B cell (primary cell): Measurements from ENCODE around the gene BSG. TPM values are rescaled to one million over a fixed set of nuclear protein-coding genes. Genes with fewer than 3 reads are reported as not detected.

Source experiments
- ATAC-seq: fragments of 200-7000 bp; cut with Tn5 transposase; one replicate; pipeline ENCODE4 v1.10.0; 2021; ENCODE audit warnings: low read depth, mild to moderate bottlenecking, moderate number of reproducible peaks, moderate library complexity
- CTCF ChIA-PET: fragments of 350-600 bp; sonication (Branson Sonifier 250); formaldehyde crosslinking; loops from one replicate; lab custom pipeline; 2021; ENCODE audit warnings: antibody characterized with exemption, inconsistent platforms; lab: Charles Lee
- POLR2A ChIA-PET: fragments of 350-600 bp; sonication (Branson Sonifier 250); formaldehyde crosslinking; loops from one replicate; lab custom pipeline; 2021; ENCODE audit warnings: antibody characterized with exemption; lab: Charles Lee
- DNase-seq: peaks from one replicate; pipeline ENCODE4 v3.0.0; 2013
- H2AFZ ChIP-seq: 2 replicates; pipeline ENCODE4 v1.6.1; 2012; ENCODE audit warnings: mild to moderate bottlenecking, low read depth, low read length; ENCODE audit not compliant: insufficient read depth, poor library complexity, severe bottlenecking
- H3K27ac ChIP-seq, 2 donors: 1 replicate in 1 of 2; 2 replicates in 1 of 2; pipeline ENCODE4 v1.5.1; 2012 to 2013; ENCODE audit warnings: low read length in 2 of 2, mild to moderate bottlenecking in 2 of 2, moderate library complexity in 1 of 2
- H3K27me3 ChIP-seq, 4 experiments: fragments of 200-600 bp in 1 of 4; sonication (generic) in 1 of 4; replicated peaks in 1 of 4; 1 replicate in 2 of 4; 2 replicates in 2 of 4; pipeline versions ENCODE4 v1.6.1 to v1.7.0; 2013 to 2016; ENCODE audit warnings: low read length in 3 of 4, mild to moderate bottlenecking in 2 of 4, mixed read lengths in 1 of 4, moderate library complexity in 1 of 4; ENCODE audit not compliant: insufficient read depth in 4 of 4, control insufficient read depth in 3 of 4; ENCODE audit errors: control extremely low read depth in 1 of 4
- H3K36me3 ChIP-seq, 2 experiments: replicated peaks in 1 of 2; 1 replicate in 1 of 2; 2 replicates in 1 of 2; pipeline versions ENCODE4 v1.6.1 to v1.7.1; 2013; ENCODE audit warnings: low read length in 1 of 2; ENCODE audit not compliant: insufficient read depth in 2 of 2, control insufficient read depth in 1 of 2; ENCODE audit errors: control extremely low read depth in 1 of 2, extremely low read depth in 1 of 2
- H3K4me1 ChIP-seq, 2 donors: fragments of 200-600 bp in 1 of 2; sonication (generic) in 1 of 2; 1 replicate in 1 of 2; 2 replicates in 1 of 2; pipeline versions ENCODE4 v1.5.1 to v1.6.1; 2013 to 2017; ENCODE audit warnings: low read length in 2 of 2; ENCODE audit not compliant: control insufficient read depth in 2 of 2, insufficient read depth in 2 of 2
- H3K4me2 ChIP-seq: replicated peaks from 2 replicates; pipeline ENCODE3; 2012; ENCODE audit warnings: mild to moderate bottlenecking, low read depth, low read length; ENCODE audit not compliant: poor library complexity, severe bottlenecking
- H3K4me3 ChIP-seq, 5 experiments: fragments of 200-600 bp in 1 of 5; sonication (generic) in 1 of 5; 1 replicate in 3 of 5; 2 replicates in 2 of 5; pipeline versions ENCODE4 v1.5.1 to v1.7.0; 2011 to 2016; ENCODE audit warnings: low read length in 4 of 5, mild to moderate bottlenecking in 4 of 5, low read depth in 2 of 5, control low read depth in 1 of 5, moderate library complexity in 1 of 5; ENCODE audit not compliant: insufficient read depth in 1 of 5; ENCODE audit errors: control extremely low read depth in 1 of 5, extremely low read depth in 1 of 5
- H3K79me2 ChIP-seq: fragments of 200-600 bp; sonication (generic); one replicate; pipeline ENCODE4 v1.6.0; 2016; ENCODE audit warnings: low read length; ENCODE audit not compliant: control insufficient read depth, insufficient read depth
- H3K9ac ChIP-seq: fragments of 200-600 bp; sonication (generic); 2 replicates; pipeline ENCODE4 v1.6.1; 2017; ENCODE audit warnings: mild to moderate bottlenecking, low read length, moderate library complexity
- H3K9me3 ChIP-seq, 3 donors: one replicate each; pipeline versions ENCODE4 v1.6.1 to v1.7.1; 2013; ENCODE audit warnings: low read length in 2 of 3; ENCODE audit not compliant: control insufficient read depth in 2 of 3, insufficient read depth in 1 of 3; ENCODE audit errors: control extremely low read depth in 1 of 3
- H4K20me1 ChIP-seq: 2 replicates; pipeline ENCODE4 v1.6.0; 2012; ENCODE audit warnings: mild to moderate bottlenecking, low read length; ENCODE audit not compliant: insufficient read depth, control insufficient read depth, poor library complexity, severe bottlenecking
- H3K27ac Mint-ChIP-seq: one replicate; pipeline ENCODE4 v1.8.0; 2021; ENCODE audit warnings: mixed read lengths
- H3K27me3 Mint-ChIP-seq: one replicate; pipeline ENCODE4 v1.8.0; 2021; ENCODE audit warnings: mixed read lengths
- H3K4me1 Mint-ChIP-seq: one replicate; pipeline ENCODE4 v1.8.0; 2021; ENCODE audit warnings: mixed read lengths
- H3K4me3 Mint-ChIP-seq: one replicate; pipeline ENCODE4 v1.8.0; 2021; ENCODE audit warnings: mixed read lengths
- H3K9me3 Mint-ChIP-seq: one replicate; pipeline ENCODE4 v1.8.0; 2022; ENCODE audit warnings: mixed read lengths; ENCODE audit not compliant: insufficient read depth
- CTCF ChIP-seq: fragments of 200-600 bp; IDR thresholded peaks from one replicate; pipeline ENCODE4 v1.8.0; 2022; ENCODE audit warnings: antibody characterized with exemption, mild to moderate bottlenecking
- EZH2 ChIP-seq: IDR thresholded peaks from 2 replicates; pipeline ENCODE4 v1.6.1; 2012; ENCODE audit warnings: borderline replicate concordance, low read depth, mild to moderate bottlenecking, moderate library complexity, low read length; ENCODE audit not compliant: insufficient read depth, poor library complexity, severe bottlenecking
- WGBS: methylation state at CpG from one replicate; pipeline ENCODE4 v1.1.5; 2013; ENCODE audit warnings: missing lambda C conversion rate; ENCODE audit not compliant: insufficient coverage; 5-methylcytosine and 5-hydroxymethylcytosine counted together
- intact Hi-C: fragments of 100-400 bp; cut with micrococcal nuclease; formaldehyde crosslinking; loops from one replicate; pipeline ENCODE4 v1.10.0; 2022
- polyA plus RNA-seq: library from polyadenylated mRNA; depleted of rRNA; stranded (reverse); fragments of >200 nt; gene quantifications from 2 replicates; pipeline ENCODE4 v1.2.3, GENCODE V29; 2012
- total RNA-seq, 2 donors: library from RNA; stranded (reverse); fragments of 120-200 nt in 1 of 2; gene quantifications; 1 replicate in 1 of 2; 2 replicates in 1 of 2; pipeline versions ENCODE4 v1.2.3 to v1.2.4, GENCODE V29; 2013 to 2022

BSG gene
- total and polyA plus RNA-seq, 2 donors (not counting 1 experiment from before 2014, with no cell fraction given) = 82.1 to 131 TPM

GRCh38 chr19:576768-577438 lies 4.5 kb downstream of the BSG start:
- H3K36me3 ChIP-seq = peaks cover 0 to 24% of the 10 kb centered on the region in 2 experiments
- H4K20me1 ChIP-seq = peaks cover 89% of the 10 kb centered on the region
- TF ChIP-seq CTCF (no peak), EZH2 (no peak)
- WGBS = 96% methylated on average over 28 of the region's 28 CpGs
- H3K27me3 ChIP-seq = no peaks in the 10 kb centered on the region
- POLR2A ChIA-PET = interaction anchor here (0.6 kb wide), 2 partner anchors 93 to 586 kb away, joined by 4 read pairs; no protein-coding TSS in a partner anchor
- no peaks in the 10 kb centered on the region for H3K9me3 Mint-ChIP-seq
- H3K27me3 Mint-ChIP-seq = no peaks in the 10 kb centered on the region
- no peak overlapping the region for H3K4me3 Mint-ChIP-seq
- peaks cover 26% of the 10 kb centered on the region for H3K4me1 Mint-ChIP-seq
- ATAC-seq (no peak), DNase-seq (no peak)
- no peak overlapping the region for H3K4me2 ChIP-seq
- H3K79me2 ChIP-seq = peaks cover 76% of the 10 kb centered on the region
- H3K4me3 ChIP-seq = no peak overlapping the region
- intact Hi-C loops = no loop called here
- H3K27ac ChIP-seq = no peak overlapping the region
- H3K27ac Mint-ChIP-seq = peak overlapping the region; percentile 26
- CTCF ChIA-PET = interaction anchor here (2.7 kb wide), 1 partner anchor 7 kb away, joined by 12 read pairs; no protein-coding TSS in a partner anchor
- no peaks in the 10 kb centered on the region for H3K9me3 ChIP-seq
- H3K4me1 ChIP-seq = peaks cover 19 to 24% of the 10 kb centered on the region in 2 donors
- no peak overlapping the region for H3K9ac ChIP-seq
- no peak overlapping the region for H2AFZ ChIP-seq
